Adipose tissue (tissue), 3 donors: ENCODE data around the gene SLC6A3. TPM values are rescaled to one million over a fixed set of nuclear protein-coding genes. Genes with fewer than 3 reads are reported as not detected.

Experiments used
- H3K27ac ChIP-seq: one replicate; pipeline ENCODE4 v1.5.1; 2013; ENCODE audit warnings: low read depth, low read length
- WGBS, 3 donors: extraction: QIAGEN DNeasy Blood & Tissue Kit; methylation state at CpG; one replicate each; pipeline ENCODE4 v1.1.7; 2013; 5-methylcytosine and 5-hydroxymethylcytosine counted together
- polyA plus RNA-seq, 3 donors: library from polyadenylated mRNA; stranded (reverse); fragments of 200-250 nt; gene quantifications; one replicate each; pipeline ENCODE4 v1.2.3, GENCODE V29; 2013
- donor health status: healthy with polysubstance abuse.
- donor health status: Bipolar disorder and iron deficiency.
- donor health status: healthy.

The SLC6A3 gene
- polyA plus RNA-seq, 3 donors, result 0.06 to 0.15 TPM; not detected in 1

GRCh38 chr5:1352231-1353219, 92.7 kb downstream of the SLC6A3 start:
- WGBS, 3 donors, result 68 to 74% (median 71%) methylated on average over 10 of the region's 10 CpGs

GRCh38 chr5:1351156-1351555, 94.1 kb downstream of the SLC6A3 start:
- WGBS, 3 donors, result 78 to 81% (median 81%) methylated on average over 4 of the region's 4 CpGs
- H3K27ac ChIP-seq, result no peak overlapping the region

More at GRCh38 chr5:1352231-1353219, 92.7 kb downstream of the SLC6A3 start:
- no peak overlapping the region for H3K27ac ChIP-seq

GRCh38 chr5:1349246-1349645, 96.0 kb downstream of the SLC6A3 start:
- 26 to 51% (median 42%) methylated on average over 11 to 12 of the region's 12 CpGs for WGBS, 3 donors
- no peak overlapping the region for H3K27ac ChIP-seq

- H3K27ac ChIP-seq, result no peak overlapping the region
- WGBS, 3 donors, result 57 to 73% (median 65%) methylated on average over 1 of the region's 1 CpG
Observed at GRCh38 chr5:1348986-1349245, 96.3 kb downstream of the SLC6A3 start.

GRCh38 chr5:1347571-1347970, 97.7 kb downstream of the SLC6A3 start:
- WGBS, 3 donors, result 45 to 57% (median 49%) methylated on average over 10 of the region's 10 CpGs
- no peak overlapping the region for H3K27ac ChIP-seq

- 83 to 90% (median 85%) methylated on average over 21 of the region's 21 CpGs for WGBS, 3 donors
- no peak overlapping the region for H3K27ac ChIP-seq
Observed at GRCh38 chr5:1346627-1347440, 98.4 kb downstream of the SLC6A3 start.

GRCh38 chr5:1345876-1346626, 99.2 kb downstream of the SLC6A3 start:
- WGBS, 3 donors, result 75 to 84% (median 80%) methylated on average over 27 of the region's 27 CpGs
- no peak overlapping the region for H3K27ac ChIP-seq

GRCh38 chr5:1344975-1345838, 100.0 kb downstream of the SLC6A3 start, which contains the start of gene CLPTM1L:
CLPTM1L (minus strand) TSS chr5:1345099; CDS start chr5:1344841, 258 bp downstream.
- 1 to 2% (median 1%) methylated on average over 67 to 87 of the region's 87 CpGs for WGBS, 3 donors
- H3K27ac ChIP-seq, result peak within 1 kb of the TSS; percentile 36

GRCh38 chr5:1343931-1344901, 101.0 kb downstream of the SLC6A3 start:
- peak overlapping the region; percentile 36 for H3K27ac ChIP-seq
- 4 to 10% (median 7%) methylated on average over 39 to 61 of the region's 61 CpGs for WGBS, 3 donors

- 46 to 84% (median 75%) methylated on average over 9 of the region's 9 CpGs for WGBS, 3 donors
- no peak overlapping the region for H3K27ac ChIP-seq
Observed at GRCh38 chr5:1343315-1343751, 101.9 kb downstream of the SLC6A3 start.

Other genes with a start within 250 kb of the SLC6A3 start
- under 1 TPM in 2 of 3 donors, not detected in 1; 0.07 TPM for gene SLC6A19, start 243.8 kb downstream of the SLC6A3 start, polyA plus RNA-seq
- gene SLC6A18, start 220.1 kb downstream of the SLC6A3 start, polyA plus RNA-seq, result not detected
- gene TERT, start 150.4 kb downstream of the SLC6A3 start, polyA plus RNA-seq, result under 1 TPM in 2 of 3 donors, not detected in 1; 0.02 to 0.03 TPM
- 10 to 100 TPM; 77.1 to 87.6 (median 84.9) TPM for gene CLPTM1L, start 100.3 kb downstream of the SLC6A3 start, polyA plus RNA-seq
- 10 to 100 TPM in 2 of 3 donors, 1 to 10 TPM in 1; 7.5 to 21.7 (median 21.0) TPM for gene LPCAT1, start 78.5 kb upstream of the SLC6A3 start, polyA plus RNA-seq